IPS-15b (cell line): ENCODE data around the gene DIP2C.

ENCODE experiments used
- H3K27me3 ChIP-seq: one replicate; pipeline ENCODE4 v1.6.1; 2013; ENCODE audit warnings: low read length; ENCODE audit not compliant: control insufficient read depth, insufficient read depth
- H3K36me3 ChIP-seq: one replicate; pipeline ENCODE4 v1.6.1; 2013; ENCODE audit warnings: low read length; ENCODE audit not compliant: control insufficient read depth, insufficient read depth
- H3K4me1 ChIP-seq: one replicate; pipeline ENCODE4 v1.6.1; 2013; ENCODE audit warnings: mild to moderate bottlenecking, low read length; ENCODE audit not compliant: control insufficient read depth, insufficient read depth
- H3K4me3 ChIP-seq: one replicate; pipeline ENCODE4 v1.5.1; 2013; ENCODE audit warnings: low read depth, low read length
- H3K9ac ChIP-seq: one replicate; pipeline ENCODE4 v1.6.1; 2013; ENCODE audit warnings: low read depth, mild to moderate bottlenecking, low read length
- H3K9me3 ChIP-seq: one replicate; pipeline ENCODE4 v1.6.1; 2013; ENCODE audit warnings: mild to moderate bottlenecking, low read length; ENCODE audit not compliant: control insufficient read depth, insufficient read depth

The DIP2C gene

DNA sequence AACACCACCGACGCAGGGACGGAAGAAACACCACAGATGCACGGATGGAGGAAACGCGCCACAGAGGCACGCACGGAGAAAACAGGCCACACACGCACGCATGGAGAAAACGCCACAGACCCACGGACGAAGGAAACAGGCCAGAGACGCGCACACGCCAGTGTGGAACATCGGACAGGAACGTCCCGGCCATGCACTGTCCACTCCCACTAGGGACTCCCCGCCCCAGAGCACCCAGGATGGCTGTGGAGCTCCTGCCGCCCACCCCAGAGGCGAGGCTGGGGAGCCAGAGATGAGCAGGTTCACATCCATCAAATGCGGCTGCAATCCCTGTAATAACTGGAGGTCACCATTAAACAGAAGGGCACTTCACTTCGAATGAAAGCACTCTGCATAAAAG is 17.3 kb downstream of the DIP2C start:
- Histone ChIP-seq H3K27me3 (no peaks in the 10 kb centered on the region), H3K4me1 (no peaks in the 10 kb centered on the region), H3K36me3 (no peaks in the 10 kb centered on the region), H3K4me3 (no peak overlapping the region), H3K9me3 (no peaks in the 10 kb centered on the region), H3K9ac (no peak overlapping the region)

DNA sequence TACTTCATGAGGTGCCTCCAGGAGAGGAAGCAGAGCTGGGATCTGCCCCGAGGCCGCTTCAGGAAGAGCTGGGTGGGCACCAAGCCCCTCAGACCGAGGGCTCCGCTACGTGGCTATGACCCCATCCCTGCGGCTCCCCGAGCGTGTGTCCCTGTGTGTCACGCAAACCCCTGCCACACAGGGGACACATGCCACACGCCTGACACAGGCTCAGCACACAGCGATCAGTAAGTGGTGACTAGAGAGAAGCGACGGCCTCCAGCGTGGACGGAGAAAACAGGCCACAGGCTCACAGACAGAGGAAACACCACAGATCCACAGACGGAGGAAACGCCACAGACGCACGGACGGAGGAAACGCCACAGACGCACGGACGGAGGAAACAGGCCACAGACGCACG is 18.5 kb downstream of the DIP2C start:
- H3K4me3 ChIP-seq = no peak overlapping the region
- no peaks in the 10 kb centered on the region for H3K27me3 ChIP-seq
- H3K9me3 ChIP-seq = no peaks in the 10 kb centered on the region
- no peak overlapping the region for H3K9ac ChIP-seq
- H3K4me1 ChIP-seq = no peaks in the 10 kb centered on the region
- no peaks in the 10 kb centered on the region for H3K36me3 ChIP-seq

DNA sequence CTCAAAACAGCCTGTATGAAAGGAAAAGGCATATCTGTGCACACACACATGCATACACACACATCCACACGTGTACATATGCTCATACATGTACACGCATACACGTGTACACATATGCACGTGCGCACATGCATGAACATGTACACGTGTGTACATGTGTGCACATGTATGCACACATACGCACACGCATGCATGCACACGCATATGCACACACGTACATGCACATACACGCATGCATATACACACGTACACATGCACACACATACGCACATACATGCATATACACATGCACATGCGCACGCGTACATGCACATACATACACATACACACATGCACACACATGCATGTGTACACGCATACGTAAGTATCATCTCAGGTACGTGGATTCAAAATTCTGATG is 19.4 kb downstream of the DIP2C start:
- H3K27me3 ChIP-seq = no peaks in the 10 kb centered on the region

DNA sequence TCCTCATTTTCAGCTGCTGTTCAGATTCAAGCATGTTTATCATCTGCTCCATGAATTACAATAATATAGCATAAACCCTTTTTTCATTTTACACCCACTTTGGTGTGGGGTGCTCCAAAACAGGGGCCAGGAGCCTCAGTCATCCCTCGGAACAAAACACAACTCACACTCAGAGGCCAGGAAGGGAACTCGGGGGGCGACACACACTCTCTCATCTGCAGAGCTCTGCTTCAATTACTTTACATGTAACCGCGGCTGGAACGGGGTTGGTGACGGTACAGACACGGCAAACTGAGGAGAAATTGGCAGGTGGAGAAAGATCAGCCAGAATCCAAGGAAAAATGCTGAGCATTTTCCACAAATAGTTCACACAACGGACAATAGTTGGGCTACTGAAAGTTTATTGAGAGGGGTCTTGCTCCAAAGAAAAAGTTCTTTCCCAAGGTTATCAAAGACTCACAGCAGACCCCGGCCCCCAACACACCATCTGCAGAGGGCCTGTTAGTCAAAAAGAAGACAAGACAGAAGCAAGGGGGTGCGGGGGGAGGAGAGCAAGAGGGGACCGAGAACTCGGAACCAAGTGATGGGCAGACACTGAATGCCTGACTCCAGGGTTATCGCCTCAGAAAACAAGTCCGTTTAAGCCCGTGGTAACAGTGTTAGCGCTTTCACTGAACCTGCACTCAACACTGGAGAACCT is 20.5 kb downstream of the DIP2C start:
- Histone ChIP-seq H3K36me3 (no peaks in the 10 kb centered on the region), H3K4me3 (no peak overlapping the region), H3K27me3 (no peaks in the 10 kb centered on the region), H3K9ac (no peak overlapping the region), H3K4me1 (no peaks in the 10 kb centered on the region), H3K9me3 (no peaks in the 10 kb centered on the region)

More for the DNA sequence above, 19.4 kb downstream of the DIP2C start:
- Histone ChIP-seq H3K4me3 (no peak overlapping the region), H3K36me3 (no peaks in the 10 kb centered on the region), H3K9me3 (no peaks in the 10 kb centered on the region), H3K9ac (no peak overlapping the region), H3K4me1 (no peaks in the 10 kb centered on the region)

DNA sequence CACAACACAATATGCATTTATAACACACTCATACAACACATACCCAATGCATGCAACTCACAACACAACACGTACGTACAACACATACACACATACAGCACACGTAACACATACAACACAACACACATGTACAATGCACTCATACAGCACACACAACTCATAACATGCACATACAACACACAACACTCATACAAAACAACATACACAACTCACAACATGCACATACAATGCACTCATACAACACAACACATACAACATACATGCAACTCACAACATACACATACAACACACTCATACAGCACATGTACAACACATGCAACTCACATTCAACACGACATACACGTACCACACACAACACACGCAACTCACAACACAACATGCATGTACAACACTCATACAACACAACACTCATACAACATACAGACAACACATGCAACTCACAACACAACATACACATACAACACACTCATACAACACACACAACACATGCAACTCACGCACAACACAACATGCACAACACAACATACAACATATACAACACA is 21.8 kb downstream of the DIP2C start:
- no peaks in the 10 kb centered on the region for H3K9me3 ChIP-seq
- no peaks in the 10 kb centered on the region for H3K4me1 ChIP-seq
- H3K36me3 ChIP-seq = no peaks in the 10 kb centered on the region
- no peak overlapping the region for H3K9ac ChIP-seq
- H3K4me3 ChIP-seq = no peak overlapping the region
- H3K27me3 ChIP-seq = no peaks in the 10 kb centered on the region

DNA sequence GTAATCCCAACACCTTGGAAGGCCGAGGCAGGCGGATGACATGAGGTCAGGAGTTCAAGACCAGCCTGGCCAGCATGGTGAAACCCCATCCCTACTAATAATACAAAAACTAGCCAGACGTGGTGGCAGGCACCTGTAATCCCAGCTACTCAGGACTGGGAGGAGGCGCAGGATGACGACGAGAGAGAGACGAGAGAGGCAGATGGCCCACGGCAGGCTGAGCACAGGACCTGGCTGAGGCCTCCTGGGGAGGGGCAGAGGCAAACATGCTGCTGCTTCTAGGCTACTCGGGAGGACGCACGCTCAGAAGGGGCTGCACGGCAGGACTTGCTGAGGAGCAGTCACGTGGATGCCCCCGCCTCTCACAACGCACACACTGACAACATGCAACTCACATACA is 22.4 kb downstream of the DIP2C start:
- Histone ChIP-seq H3K9me3 (no peaks in the 10 kb centered on the region), H3K9ac (no peak overlapping the region), H3K27me3 (no peaks in the 10 kb centered on the region), H3K4me3 (no peak overlapping the region), H3K36me3 (no peaks in the 10 kb centered on the region), H3K4me1 (no peaks in the 10 kb centered on the region)

DNA sequence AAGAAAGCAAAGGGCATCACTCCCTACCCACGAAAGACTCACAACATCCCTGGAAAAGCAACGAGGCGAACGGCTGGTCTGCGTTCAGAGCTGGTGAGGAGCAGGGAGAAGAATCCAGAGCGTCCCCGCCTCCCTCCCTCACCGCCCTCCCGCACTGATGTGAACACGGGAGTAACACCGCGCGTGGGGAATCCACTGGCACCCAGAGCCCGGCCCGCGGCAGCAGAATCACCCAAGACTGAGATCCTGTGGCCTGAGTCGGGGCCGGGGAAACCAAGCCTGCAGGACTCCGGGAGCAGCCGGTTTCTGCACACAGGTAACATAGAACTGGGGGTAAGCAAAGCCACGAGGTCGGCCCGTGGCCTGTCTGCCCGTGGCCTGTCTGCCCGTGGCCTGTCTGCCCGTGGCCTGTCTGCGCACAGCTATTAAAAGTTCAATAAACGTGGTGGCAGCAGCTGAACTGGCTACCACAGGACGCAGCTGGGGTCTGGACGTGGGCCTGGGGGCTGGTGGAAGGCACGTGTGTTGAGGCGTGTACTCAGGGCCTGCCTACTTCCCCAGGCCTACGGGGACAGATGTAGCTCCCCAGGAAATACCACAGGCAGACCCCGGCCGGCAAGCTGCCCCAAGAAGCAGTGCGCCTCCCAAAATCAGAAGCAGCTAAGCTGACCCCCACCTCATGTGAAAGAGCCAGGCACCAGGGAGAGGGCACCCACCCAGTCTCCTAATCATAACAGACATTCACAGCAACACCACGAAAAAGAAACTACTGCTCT is 23.0 kb downstream of the DIP2C start:
- no peaks in the 10 kb centered on the region for H3K36me3 ChIP-seq
- no peak overlapping the region for H3K4me3 ChIP-seq
- no peaks in the 10 kb centered on the region for H3K4me1 ChIP-seq
- H3K9ac ChIP-seq = no peak overlapping the region
- no peaks in the 10 kb centered on the region for H3K27me3 ChIP-seq
- no peaks in the 10 kb centered on the region for H3K9me3 ChIP-seq

DNA sequence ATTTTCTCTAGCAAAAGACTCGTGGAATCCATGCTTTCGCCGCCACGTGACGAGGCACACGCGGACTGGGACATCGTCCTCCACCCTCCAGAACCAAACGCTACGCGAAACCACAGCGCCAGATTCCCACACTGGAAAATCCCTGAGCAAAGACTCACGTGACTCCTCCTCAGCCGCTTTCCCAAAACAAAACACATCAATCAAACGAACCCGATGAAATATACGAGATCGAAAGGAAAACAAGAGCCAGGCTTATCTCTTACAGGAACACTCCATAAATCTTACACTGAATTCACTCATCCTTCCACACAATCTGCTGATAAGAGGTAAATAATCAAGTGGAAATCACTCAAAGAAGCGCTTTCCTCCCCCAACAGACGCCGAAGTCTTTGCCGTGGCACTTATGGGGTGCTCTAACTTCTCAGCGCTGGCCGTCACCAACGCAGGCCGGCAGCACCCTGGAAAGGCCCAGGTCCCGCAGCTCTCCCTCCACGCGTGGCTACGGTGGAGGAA is 23.8 kb downstream of the DIP2C start:
- Histone ChIP-seq H3K9me3 (no peaks in the 10 kb centered on the region), H3K4me3 (no peak overlapping the region), H3K9ac (no peak overlapping the region), H3K27me3 (no peaks in the 10 kb centered on the region), H3K36me3 (no peaks in the 10 kb centered on the region), H3K4me1 (no peaks in the 10 kb centered on the region)

DNA sequence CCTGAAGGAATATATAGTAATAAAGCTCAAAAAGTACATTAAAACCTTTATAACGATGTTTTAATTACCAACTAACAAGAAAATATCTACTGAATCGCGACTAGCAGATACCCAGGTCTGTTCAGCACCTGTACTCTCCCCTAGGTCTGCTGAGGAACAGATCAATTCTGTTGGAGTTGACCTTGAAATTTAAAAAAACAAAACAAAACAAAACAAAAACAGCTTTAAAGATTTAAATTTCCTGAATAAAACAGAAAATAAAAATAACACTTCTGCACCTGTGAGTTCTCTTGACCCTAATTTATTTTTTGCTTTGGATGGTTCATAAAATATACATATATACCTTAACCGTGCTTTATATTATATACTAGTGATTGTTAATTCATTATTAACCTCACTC is 24.6 kb downstream of the DIP2C start:
- H3K27me3 ChIP-seq = no peaks in the 10 kb centered on the region
- H3K9me3 ChIP-seq = no peaks in the 10 kb centered on the region
- H3K9ac ChIP-seq = no peak overlapping the region
- no peak overlapping the region for H3K4me3 ChIP-seq
- H3K36me3 ChIP-seq = no peaks in the 10 kb centered on the region
- H3K4me1 ChIP-seq = no peaks in the 10 kb centered on the region

DNA sequence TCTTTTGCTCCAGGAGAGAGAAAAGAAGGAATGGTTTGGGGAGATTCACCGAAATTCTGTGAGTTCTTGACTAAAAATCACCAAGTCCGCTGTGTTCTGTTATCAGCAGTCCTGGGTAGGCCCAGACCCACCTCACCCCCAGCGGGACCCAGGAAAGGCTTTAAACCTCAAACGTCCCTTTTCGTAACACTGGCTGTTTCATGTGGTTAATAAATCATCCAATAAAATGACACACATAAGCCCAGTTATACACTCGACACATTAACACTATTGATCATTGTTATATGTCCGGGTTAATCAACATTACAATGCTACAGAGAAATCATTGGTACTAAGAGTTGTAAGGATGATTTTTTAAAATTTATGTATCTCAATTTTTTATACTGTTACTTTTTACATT is 25.2 kb downstream of the DIP2C start:
- no peaks in the 10 kb centered on the region for H3K4me1 ChIP-seq
- no peaks in the 10 kb centered on the region for H3K9me3 ChIP-seq
- no peaks in the 10 kb centered on the region for H3K36me3 ChIP-seq
- no peak overlapping the region for H3K9ac ChIP-seq
- no peak overlapping the region for H3K4me3 ChIP-seq
- no peaks in the 10 kb centered on the region for H3K27me3 ChIP-seq

DNA sequence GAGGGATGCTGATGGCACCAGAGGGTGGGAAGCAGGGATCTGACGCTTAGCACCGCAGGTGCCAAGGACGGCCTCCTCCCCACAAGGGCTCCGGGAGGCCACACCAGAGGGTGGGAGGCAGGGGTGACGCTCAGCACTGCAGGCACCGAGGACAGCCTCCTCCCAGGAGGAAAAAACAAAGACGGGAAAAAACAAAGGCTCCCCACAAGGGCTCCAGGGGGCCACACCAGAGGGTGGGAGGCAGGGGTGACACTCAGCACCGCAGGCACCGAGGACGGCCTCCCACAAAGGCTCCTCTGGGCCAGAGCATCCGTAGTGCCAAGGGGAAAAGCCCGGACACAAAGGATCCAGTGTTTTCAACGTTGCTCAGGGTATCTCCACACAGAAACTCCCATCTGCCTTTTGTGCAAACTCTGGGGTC is 25.6 kb downstream of the DIP2C start:
- Histone ChIP-seq H3K4me1 (no peaks in the 10 kb centered on the region), H3K36me3 (no peaks in the 10 kb centered on the region), H3K9ac (no peak overlapping the region), H3K9me3 (no peaks in the 10 kb centered on the region), H3K4me3 (no peak overlapping the region), H3K27me3 (no peaks in the 10 kb centered on the region)

DNA sequence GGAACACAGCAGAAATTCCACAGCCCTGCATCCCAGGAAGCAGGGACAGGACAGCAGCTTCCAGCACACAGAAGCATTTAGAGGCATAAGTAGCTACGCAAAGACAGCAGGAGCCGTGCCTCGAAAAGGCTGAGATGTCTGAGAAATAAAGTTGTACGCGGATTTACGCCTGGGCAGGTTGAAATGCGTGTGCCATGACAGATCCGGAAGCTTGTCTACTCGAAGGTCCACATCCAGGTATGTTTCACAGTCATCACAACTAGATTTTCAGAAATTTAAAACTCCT is 26.1 kb downstream of the DIP2C start:
- no peaks in the 10 kb centered on the region for H3K4me1 ChIP-seq
- no peaks in the 10 kb centered on the region for H3K36me3 ChIP-seq
- no peak overlapping the region for H3K4me3 ChIP-seq
- no peaks in the 10 kb centered on the region for H3K27me3 ChIP-seq
- H3K9me3 ChIP-seq = no peaks in the 10 kb centered on the region
- no peak overlapping the region for H3K9ac ChIP-seq
